ENCODE results near the gene BEX2. TPM values are rescaled to one million over a fixed set of nuclear protein-coding genes. Genes with fewer than 3 reads are reported as not detected.

BEX2 gene
- total RNA-seq, result 2.1 and 5.6 TPM in 2 replicates

GRCh38 chrX:103310555-103311398 lies at the start of gene BEX2:
Gene BEX2 (minus strand): TSS chrX:103310990. CDS start chrX:103309976, 1,014 bp downstream.

GRCh38 chrX:103356130-103356798 lies 45.5 kb upstream of the BEX2 start, which contains the start of gene TCEAL9:
Gene TCEAL9 (plus strand): TSS chrX:103356506. CDS start chrX:103357685, 1,179 bp downstream.

GRCh38 chrX:103329991-103330390 lies 19.2 kb upstream of the BEX2 start, which contains the start of gene TCEAL7:
Gene TCEAL7 (plus strand): TSS chrX:103330239. CDS start chrX:103331404, 1,165 bp downstream.

GRCh38 chrX:103276581-103277002 lies 34.2 kb downstream of the BEX2 start, which contains the start of gene TCEAL5:
Gene TCEAL5 (minus strand): TSS chrX:103276750. CDS start chrX:103274563, 2,187 bp downstream.

Other genes starting within 250 kb of the BEX2 start
- gene BEX1, start 246.8 kb downstream of the BEX2 start, total RNA-seq, result 3.1 and 4.4 TPM in 2 replicates
- gene NXF3, start 217.8 kb downstream of the BEX2 start, total RNA-seq, result not detected in 2 replicates
- gene BEX4, start 95.9 kb downstream of the BEX2 start, total RNA-seq, result 15.5 and 26.4 TPM in 2 replicates
- gene TCEAL8, start 55.8 kb downstream of the BEX2 start, total RNA-seq, result 123 and 139 TPM in 2 replicates
- not detected in 2 replicates for gene TCEAL5, start 34.2 kb downstream of the BEX2 start, total RNA-seq
- gene TCEAL7, start 19.2 kb upstream of the BEX2 start, total RNA-seq, result 44.3 and 50.5 TPM in 2 replicates
- gene TCEAL9, start 45.5 kb upstream of the BEX2 start, total RNA-seq, result 145 and 153 TPM in 2 replicates
- gene BEX3, start 65.5 kb upstream of the BEX2 start, total RNA-seq, result 239 and 345 TPM in 2 replicates
- gene RAB40A, start 208.5 kb upstream of the BEX2 start, total RNA-seq, result under 0.01 and 0.25 TPM in 2 replicates

Data from uterine smooth muscle cell (primary cell).